CD4-positive, alpha-beta T cell treated with Interferon alpha-2 for 1 hour (primary cell): ENCODE data around the gene ST8SIA1.
"Not testable (repeated sequence)": the region's sequence is repeated elsewhere in the genome, so short reads cannot be mapped to it uniquely, and the experiment has no call there.

ENCODE experiments used
- DNase-seq, 2 donors: peaks; one replicate each; pipeline ENCODE4 v3.0.0-alpha.2; 2020 to 2022

The ST8SIA1 gene

GRCh38 chr12:22334410-22335100 is at the start of gene ST8SIA1:
Gene ST8SIA1, minus strand, starts transcription at chr12:22334707. Its CDS starts 475 bp downstream, at chr12:22334232.
- DNase-seq = peak; percentile 49 to 82

- DNase-seq = no peak
These were observed 45.5 kb upstream of the ST8SIA1 start for GRCh38 chr12:22380031-22380430.

GRCh38 chr12:22377731-22378496 is 43.4 kb upstream of the ST8SIA1 start:
- no peak for DNase-seq

GRCh38 chr12:22376596-22377150 is 42.2 kb upstream of the ST8SIA1 start:
- DNase-seq = not testable (repeated sequence)

- DNase-seq = no peak
These were observed 40.0 kb upstream of the ST8SIA1 start for GRCh38 chr12:22374508-22374907.

GRCh38 chr12:22372277-22372837 is 37.9 kb upstream of the ST8SIA1 start:
- no peak for DNase-seq

GRCh38 chr12:22366181-22366580 is 31.7 kb upstream of the ST8SIA1 start:
- DNase-seq = no peak

GRCh38 chr12:22361785-22362184 is 27.3 kb upstream of the ST8SIA1 start:
- no peak for DNase-seq

GRCh38 chr12:22360774-22361173 is 26.3 kb upstream of the ST8SIA1 start:
- no peak for DNase-seq

- DNase-seq = no peak
These were observed 23.0 kb upstream of the ST8SIA1 start for GRCh38 chr12:22357531-22357930.

GRCh38 chr12:22356231-22356630 is 21.7 kb upstream of the ST8SIA1 start:
- no peak for DNase-seq

- no peak for DNase-seq
These were observed 20.6 kb upstream of the ST8SIA1 start for GRCh38 chr12:22355011-22355580.

- no peak for DNase-seq
These were observed 19.3 kb upstream of the ST8SIA1 start for GRCh38 chr12:22353615-22354325.

- DNase-seq = no peak
These were observed 16.4 kb upstream of the ST8SIA1 start for GRCh38 chr12:22350886-22351285.

GRCh38 chr12:22348208-22348607 is 13.7 kb upstream of the ST8SIA1 start:
- DNase-seq = no peak

GRCh38 chr12:22340143-22340542 is 5.6 kb upstream of the ST8SIA1 start:
- peak in 1 of 2 donors; percentile 18 for DNase-seq

- no peak for DNase-seq
These were observed 5.2 kb upstream of the ST8SIA1 start for GRCh38 chr12:22339691-22340090.

- no peak for DNase-seq
These were observed 1.3 kb upstream of the ST8SIA1 start for GRCh38 chr12:22335794-22336166.

GRCh38 chr12:22333713-22334409 is 646 bp downstream of the ST8SIA1 start:
- peak in 1 of 2 donors; percentile 31 for DNase-seq

- DNase-seq = no peak
These were observed 1.3 kb downstream of the ST8SIA1 start for GRCh38 chr12:22333186-22333712.

GRCh38 chr12:22332202-22332601 is 2.3 kb downstream of the ST8SIA1 start:
- DNase-seq = no peak

GRCh38 chr12:22329621-22330020 is 4.9 kb downstream of the ST8SIA1 start:
- no peak for DNase-seq
